IPS-NIHi11 (cell line): Measurements from ENCODE around the gene FAM163B.

ENCODE experiments used
- DNase-seq: peaks from one replicate; pipeline ENCODE4 v3.0.0; 2012; ENCODE audit warnings: mixed read lengths, low spot score

Gene FAM163B

GRCh38 chr9:133597316-133597957 lies 11.8 kb downstream of the FAM163B start:
- no peak for DNase-seq

- no peak for DNase-seq
Measured at GRCh38 chr9:133595910-133596309, 13.3 kb downstream of the FAM163B start.

DNA sequence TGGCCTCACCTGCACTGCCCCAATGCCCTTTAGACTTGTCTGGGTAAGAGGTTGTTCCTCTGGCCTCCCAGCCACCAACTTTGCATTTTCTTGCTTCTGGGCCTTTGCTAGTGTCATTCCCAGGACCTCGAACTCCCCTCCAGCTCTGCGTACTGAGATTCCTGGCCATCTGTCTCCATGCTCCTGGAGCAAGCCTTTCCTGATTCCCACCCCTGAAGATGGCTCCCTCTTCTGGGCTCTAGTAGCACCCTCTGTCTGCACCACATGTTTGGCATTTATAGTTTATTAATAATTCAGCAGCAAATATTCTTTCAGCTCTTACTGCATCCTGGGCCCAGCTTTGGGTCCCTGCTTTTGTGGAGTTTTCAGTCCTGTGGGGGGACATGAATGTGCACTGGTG lies 14.9 kb downstream of the FAM163B start:
- no peak for DNase-seq

DNA sequence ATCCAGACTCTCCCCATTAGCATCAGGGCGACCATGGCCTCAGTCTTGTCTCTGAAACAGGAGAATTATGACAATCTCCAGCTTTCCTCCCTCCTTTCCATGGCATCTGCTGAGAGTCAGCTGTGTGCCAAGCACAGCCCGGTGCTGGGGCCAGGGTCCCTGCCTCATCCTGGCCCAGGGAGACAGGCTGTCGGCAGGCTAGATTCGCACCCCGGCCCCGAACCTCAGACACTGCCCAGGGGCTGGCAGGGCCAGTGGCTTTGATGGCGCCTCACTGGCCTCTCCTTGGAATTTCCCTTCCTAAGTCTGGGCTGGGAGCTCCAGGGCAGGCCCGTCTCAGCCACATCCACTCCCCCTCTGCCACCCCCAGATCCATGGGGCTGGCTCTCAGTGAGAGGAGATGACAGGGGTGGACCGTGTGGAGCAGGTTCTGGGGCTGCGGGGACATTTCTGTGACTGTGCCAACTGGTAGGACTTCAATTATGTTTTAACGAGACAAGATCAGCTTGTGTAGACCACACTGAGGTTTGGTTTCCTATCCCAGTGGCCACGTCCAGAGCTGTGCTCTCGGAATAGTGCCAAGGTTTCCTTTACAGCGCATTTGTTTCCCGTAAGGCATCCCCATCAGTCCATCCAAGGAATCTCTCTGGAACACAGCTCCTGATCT lies 15.5 kb downstream of the FAM163B start:
- DNase-seq, result no peak

- DNase-seq, result no peak
Measured at GRCh38 chr9:133592731-133593409, 16.3 kb downstream of the FAM163B start.

DNA sequence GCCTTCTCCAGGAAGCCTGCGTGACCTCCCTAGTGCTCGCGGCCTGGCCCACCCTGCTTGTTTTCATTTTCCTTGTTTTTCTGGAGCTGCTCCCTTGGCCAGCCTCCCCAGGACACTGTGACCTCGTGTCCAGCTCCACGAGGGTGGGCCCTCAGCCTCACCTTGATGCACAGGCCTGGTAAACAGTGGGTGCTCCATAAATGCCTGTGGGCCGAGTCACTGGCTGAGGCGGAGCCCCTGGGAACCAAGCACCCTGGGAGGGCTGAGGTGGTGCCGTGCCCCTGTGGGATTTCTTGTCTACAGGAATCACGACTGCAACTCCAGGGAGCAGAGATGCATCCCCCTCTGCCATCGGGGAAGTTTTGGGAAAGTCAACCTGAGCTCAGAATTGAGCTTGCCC lies 17.2 kb downstream of the FAM163B start:
- DNase-seq, result no peak

DNA sequence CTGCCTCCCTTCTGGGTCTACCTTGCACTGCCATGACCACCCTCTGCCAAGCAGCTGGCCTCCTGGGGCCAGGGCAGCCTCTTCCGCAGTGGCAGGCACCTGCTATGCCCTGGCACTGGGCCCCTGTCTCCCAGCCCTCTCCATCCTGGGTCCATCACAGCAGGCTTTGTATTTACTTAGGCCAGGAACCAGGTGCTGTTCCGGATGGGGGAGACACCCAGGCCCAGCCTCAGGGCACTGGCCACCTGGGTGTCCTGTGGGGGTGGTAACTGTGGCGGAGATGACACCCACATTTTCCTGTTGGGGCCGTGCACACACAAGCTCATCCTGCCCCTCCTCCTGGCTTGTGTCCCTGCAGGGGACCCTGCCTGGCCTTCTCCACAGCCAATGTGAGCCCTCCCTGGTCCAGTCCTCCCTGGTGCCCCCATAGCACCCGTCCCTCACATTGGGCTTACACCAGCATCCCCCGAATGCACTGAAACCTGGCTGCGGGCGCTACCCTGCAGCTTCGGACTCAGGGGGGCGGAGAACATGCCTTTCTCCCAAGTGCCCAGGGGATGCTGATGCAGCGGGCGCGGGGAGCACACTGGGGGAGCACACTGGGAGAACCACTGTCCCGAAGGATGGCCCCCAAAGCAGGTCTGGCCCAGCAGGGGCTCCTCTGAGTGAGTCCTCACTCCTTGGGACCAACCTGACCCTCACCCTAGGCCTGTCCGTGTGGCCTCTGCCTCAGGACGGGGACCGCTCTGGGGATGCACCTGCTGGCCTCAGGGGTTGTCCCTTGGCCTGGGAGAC lies 17.9 kb downstream of the FAM163B start:
- DNase-seq, result no peak

DNA sequence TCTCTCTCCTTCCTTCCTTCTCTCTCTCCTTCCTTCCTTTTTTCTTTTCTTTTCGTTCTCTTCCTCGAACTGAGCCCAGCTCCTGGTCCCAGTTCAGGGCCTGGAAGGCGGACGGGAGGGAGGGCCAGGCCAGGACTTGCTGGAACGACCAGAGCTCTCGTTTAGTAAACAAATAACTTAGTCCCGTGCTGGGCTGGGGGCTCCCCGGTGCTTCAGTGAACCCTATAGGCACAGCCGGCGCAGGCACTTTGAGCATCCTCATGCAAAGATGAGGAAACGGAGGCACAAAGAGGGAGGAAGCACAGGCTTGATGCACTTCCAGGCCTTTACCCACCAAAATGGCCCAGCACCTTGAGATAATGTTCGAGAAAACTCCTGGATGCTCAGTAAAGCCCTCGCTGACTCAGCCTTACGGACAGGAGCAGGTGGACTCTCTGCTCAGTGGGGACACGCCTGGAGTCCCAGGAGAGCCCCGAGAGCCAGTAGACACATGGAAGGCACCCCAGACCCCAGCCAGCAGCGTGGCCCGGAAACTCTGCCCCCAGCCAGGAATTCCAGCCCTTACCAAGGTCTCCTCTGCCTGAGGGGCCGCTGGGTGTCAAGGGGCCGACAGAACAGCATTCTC lies 18.8 kb downstream of the FAM163B start:
- no peak for DNase-seq

GRCh38 chr9:133589454-133590227 lies 19.5 kb downstream of the FAM163B start:
- DNase-seq, result peak; percentile 78

DNA sequence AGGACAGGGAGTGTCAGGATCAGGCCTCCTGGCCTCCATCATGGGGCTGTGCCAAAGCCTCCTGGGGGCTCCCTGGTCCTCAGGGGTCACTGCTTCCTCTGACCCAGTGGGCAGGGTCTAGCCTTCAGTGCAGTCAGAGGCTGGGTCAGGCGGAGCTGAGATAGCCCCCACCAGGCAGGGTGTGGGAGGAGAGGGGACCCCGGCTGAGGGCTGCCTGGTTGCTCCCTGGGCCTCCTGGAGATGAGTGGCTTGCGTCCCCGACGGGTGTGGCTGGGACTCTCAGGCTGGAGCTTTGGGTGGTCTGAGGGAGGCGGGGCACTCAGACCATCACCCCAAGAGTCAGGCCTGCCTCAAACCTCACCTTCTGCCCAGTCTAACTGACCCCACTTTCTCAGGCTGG lies 21.7 kb downstream of the FAM163B start:
- DNase-seq, result no peak

DNA sequence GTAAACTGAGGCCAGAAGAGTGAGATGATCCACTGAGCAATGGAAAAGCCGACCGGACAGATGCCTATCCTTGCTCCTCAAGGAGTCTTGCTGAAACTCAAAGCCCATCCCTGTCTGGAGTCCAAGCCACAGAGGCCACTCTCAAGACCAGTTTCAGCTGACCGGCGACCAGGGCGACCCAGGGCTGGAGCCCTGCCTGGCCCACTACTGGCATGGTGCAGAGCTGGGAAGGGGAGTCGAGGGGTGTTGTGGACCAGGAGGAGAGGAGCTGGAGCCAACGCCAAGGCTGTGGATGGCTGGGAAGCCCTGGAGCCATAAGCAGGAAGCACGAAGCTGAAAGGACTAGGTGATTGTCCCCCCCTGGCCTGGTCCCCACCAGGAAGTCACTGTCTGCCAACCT lies 22.1 kb downstream of the FAM163B start:
- DNase-seq, result no peak

DNA sequence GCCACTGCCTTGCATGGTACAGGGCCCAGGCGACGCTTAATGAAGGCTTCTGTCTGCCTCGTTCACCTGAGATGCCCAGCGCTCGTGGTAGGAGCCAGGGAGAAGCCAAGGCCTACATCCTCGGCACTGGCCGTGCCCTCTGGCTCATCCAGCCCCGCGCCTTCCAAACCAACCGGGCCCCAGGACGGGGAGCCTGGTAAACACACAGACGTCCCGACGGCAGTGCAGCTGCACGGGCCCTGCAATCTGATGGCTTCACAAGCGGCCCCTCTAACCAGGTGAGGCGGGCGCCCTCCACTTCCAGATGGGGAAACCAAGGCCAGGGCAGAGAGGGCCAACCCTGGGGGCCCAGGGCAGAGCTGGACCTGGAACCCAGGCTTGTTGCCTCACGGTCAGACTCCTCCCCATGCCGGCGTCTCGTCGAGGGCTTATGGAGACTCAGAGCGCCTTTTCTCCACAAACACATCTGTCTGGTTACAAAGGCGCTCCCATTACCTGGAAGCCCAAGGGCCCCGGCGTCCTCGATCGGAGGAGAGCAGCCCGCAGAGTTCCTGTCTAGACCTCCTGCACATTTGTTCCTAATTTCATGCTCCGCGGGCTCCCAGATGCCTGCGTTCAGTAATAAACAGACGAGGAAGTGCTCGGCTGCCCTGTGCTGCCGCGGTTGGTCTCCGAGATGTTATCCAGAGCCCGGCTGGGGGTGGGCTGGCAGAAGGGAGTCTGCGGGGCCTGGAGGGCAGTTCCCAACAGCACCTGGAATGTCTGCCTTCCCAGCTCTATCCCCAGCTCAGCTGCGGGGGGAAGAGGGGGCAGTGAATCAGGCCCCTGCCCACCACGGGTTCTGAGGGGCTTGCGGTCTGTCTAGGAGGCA lies 23.5 kb downstream of the FAM163B start:
- DNase-seq, result no peak

GRCh38 chr9:133584559-133585476 lies 24.4 kb downstream of the FAM163B start:
- DNase-seq, result no peak

DNA sequence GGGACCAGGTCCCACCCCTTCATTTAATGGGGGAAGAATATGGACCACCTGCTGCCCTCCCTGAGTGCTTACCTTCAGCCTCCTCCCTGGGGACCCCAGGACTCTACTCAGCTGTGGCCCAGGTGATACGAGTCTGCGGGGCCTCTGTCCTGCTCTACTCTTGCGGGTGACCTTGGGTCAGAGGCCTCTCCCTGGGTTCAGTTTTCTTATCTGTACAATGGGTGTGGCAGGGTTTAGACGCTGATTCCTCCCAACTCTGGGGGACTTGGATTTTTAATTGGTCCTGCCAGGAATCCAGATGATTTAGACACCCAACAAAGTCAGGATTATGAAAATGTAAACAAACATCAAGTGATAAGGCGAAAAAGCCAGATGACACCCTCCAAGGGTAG lies 25.0 kb downstream of the FAM163B start:
- DNase-seq, result no peak

DNA sequence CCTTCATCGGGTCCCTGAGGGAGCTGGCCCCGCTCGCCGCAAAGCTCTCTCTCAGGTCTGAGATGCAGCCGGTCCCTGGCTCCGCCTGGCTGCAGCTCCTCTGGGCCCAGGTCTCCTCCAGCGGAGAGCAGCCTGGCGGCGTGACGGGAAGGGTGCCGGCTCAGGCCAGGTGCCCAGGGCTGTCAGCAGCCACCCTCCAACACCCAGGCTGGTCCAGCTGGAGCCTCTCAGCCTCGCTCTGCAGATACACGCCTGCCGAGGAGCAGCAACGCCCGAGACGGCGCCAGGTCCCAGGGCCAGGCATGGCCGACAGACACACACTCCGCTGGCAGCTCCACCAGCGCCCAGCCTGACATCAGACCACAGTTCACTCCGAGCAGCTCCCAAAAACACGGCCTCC lies 25.6 kb downstream of the FAM163B start:
- DNase-seq, result no peak

DNA sequence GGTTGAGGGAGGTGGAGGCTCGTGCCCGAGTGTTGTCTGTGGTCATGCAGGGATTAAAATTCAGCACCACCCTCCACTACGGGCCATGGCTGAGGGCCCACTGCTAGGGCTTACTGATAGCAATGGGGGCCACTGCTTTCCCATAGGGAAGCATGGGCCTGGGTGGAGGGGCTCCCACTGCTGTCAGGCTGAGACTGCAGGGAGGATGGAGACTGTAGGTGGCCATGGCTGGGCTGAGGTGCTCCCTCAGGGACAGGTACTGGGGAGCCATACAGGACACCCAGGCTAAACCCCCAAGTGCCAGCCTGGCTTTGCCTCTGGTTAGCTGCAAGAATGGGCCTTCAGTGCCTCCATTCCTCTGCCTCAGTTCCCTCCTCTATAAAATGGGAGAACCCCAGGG lies 26.1 kb downstream of the FAM163B start:
- no peak for DNase-seq

DNA sequence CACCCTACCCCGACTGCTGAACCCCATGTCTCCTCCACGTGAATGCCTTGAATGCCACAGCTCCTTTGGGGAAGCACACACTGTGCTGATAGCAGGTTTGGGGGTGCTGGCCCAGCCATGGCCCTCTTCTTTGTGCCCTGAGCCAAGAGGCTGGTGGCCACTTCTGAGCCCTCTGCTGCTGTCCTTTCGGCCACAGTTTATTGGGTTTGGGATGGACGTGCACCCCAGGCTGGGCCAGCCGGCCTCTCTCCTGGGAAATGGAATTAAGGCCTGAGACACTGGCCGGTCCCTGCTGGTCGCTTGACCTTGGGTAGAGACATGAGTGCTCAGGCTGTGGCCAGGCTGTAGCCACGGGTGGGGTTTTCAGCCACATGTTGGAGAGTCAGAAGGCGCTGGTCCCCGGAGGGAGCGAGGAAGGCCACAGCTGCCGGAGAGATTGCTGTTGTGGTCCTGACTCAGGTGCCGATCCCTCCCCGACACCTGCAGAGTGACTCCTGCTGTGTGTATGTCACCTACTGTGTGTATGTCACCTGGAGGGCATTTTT lies 26.6 kb downstream of the FAM163B start:
- DNase-seq, result no peak

DNA sequence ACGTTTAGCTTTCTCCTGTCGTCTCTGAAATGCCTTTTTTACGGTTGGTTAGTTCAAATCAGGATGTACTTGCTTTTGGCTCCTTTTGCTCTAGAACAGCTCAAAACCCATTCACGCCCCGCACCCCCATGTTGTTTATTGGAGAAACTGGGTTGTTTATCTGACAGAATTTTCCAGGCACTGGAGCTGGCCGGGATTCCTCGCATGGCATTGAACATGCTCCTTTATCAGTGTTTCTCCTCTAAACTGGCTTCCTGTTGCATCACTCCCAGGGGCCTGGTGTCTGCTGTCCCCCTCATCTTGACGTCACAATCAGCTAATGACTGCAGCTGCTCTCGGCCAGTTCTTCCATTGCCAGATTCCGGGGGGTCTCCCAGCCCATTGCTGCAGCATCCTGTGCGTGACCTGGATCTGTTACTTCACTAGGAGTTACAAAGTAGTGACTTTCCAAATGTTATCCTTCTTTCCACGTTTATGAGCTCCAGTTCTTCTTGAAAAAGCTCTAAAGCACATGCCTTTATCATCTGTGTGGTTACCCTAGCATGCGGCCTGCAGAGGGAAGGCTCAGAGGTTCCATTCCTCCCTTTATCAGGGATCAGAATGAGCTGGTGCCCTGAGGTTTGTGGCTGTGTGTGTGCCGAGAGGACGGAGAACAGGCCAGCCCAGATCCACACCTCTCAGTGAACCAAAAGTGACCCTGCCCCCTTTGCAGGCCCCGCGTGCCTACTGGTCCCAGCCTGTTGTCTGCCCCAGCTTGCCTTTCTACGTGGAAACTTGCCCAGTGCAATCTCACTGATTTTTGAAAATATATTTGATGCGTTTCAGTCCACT lies 27.5 kb downstream of the FAM163B start:
- no peak for DNase-seq
